WTC11 (cell line): ENCODE data around the gene SYT1. TPM values are rescaled to one million over a fixed set of nuclear protein-coding genes. Genes with fewer than 3 reads are reported as not detected.
A peak's percentile ranks its signal among the peaks of the same experiment; 100 is the strongest.

Experiments used
- ATAC-seq: fragments of 200-7000 bp; cut with Tn5 transposase; 2 replicates; pipeline ENCODE4 v1.10.0; 2021; ENCODE audit warnings: mild to moderate bottlenecking, moderate library complexity
- CTCF ChIA-PET: fragments of 300-600 bp; sonication (Branson Sonifier 250); formaldehyde crosslinking; loops from one replicate; lab custom pipeline; 2021; ENCODE audit warnings: antibody characterized with exemption; lab: Charles Lee
- POLR2A ChIA-PET: fragments of 350-600 bp; sonication (Branson Sonifier 250); formaldehyde crosslinking; loops from one replicate; lab custom pipeline; 2021; ENCODE audit warnings: antibody characterized with exemption; lab: Charles Lee
- DNase-seq: peaks from one replicate; pipeline ENCODE4 v3.0.0; 2021; ENCODE audit warnings: low spot score
- H3K27ac Mint-ChIP-seq: 2 replicates; pipeline ENCODE4 v1.8.0; 2021; ENCODE audit warnings: mixed read lengths
- H3K27me3 Mint-ChIP-seq: 2 replicates; pipeline ENCODE4 v1.8.0; 2021; ENCODE audit warnings: low read depth, mild to moderate bottlenecking, moderate library complexity, mixed read lengths
- H3K36me3 Mint-ChIP-seq: 2 replicates; pipeline ENCODE4 v1.8.0; 2021; ENCODE audit warnings: mixed read lengths
- H3K4me1 Mint-ChIP-seq: 2 replicates; pipeline ENCODE4 v1.8.0; 2022; ENCODE audit warnings: mixed read lengths
- H3K4me3 Mint-ChIP-seq: 2 replicates; pipeline ENCODE4 v1.8.0; 2021; ENCODE audit warnings: mild to moderate bottlenecking, moderate library complexity, mixed read lengths
- H3K9me3 Mint-ChIP-seq: 2 replicates; pipeline ENCODE4 v1.8.0; 2021; ENCODE audit warnings: mixed read lengths
- EMX1 ChIP-seq: fragments of 250-450 bp; sonication (Bioruptor Pico); IDR thresholded peaks from 2 replicates; pipeline ENCODE4 v1.8.0; 2021; ENCODE audit warnings: mild to moderate bottlenecking
- FOXJ3 ChIP-seq: sonication (generic); formaldehyde crosslinking; IDR thresholded peaks from 2 replicates; pipeline ENCODE4 v1.9.0; 2021; ENCODE audit warnings: missing genetic modification reagents, mild to moderate bottlenecking, borderline replicate concordance
- GABPB1 ChIP-seq: sonication (generic); formaldehyde crosslinking; IDR thresholded peaks from 2 replicates; pipeline ENCODE4 v1.8.1; 2023; ENCODE audit warnings: mild to moderate bottlenecking, missing genetic modification reagents
- GRHL2 ChIP-seq: fragments of 250-450 bp; sonication (Bioruptor Pico); IDR thresholded peaks from 2 replicates; pipeline ENCODE4 v1.8.0; 2022; ENCODE audit warnings: mild to moderate bottlenecking, moderate library complexity; ENCODE audit not compliant: insufficient replicate concordance, severe bottlenecking
- JUN ChIP-seq: sonication (generic); formaldehyde crosslinking; IDR thresholded peaks from 2 replicates; pipeline ENCODE4 v1.8.0; 2023; ENCODE audit warnings: mild to moderate bottlenecking, missing genetic modification reagents
- NFE2L1 ChIP-seq: sonication (generic); formaldehyde crosslinking; IDR thresholded peaks from 2 replicates; pipeline ENCODE4 v1.8.1; 2023; ENCODE audit warnings: missing genetic modification reagents
- NR2C2 ChIP-seq: sonication (generic); formaldehyde crosslinking; IDR thresholded peaks from 2 replicates; pipeline ENCODE4 v1.8.0; 2022; ENCODE audit warnings: mild to moderate bottlenecking, missing genetic modification reagents
- NR3C1 ChIP-seq: sonication (generic); formaldehyde crosslinking; conservative IDR thresholded peaks from 2 replicates; pipeline ENCODE4 v1.8.1; 2023; ENCODE audit warnings: low read depth, mild to moderate bottlenecking, missing genetic modification reagents
- SMAD3 ChIP-seq: sonication (generic); formaldehyde crosslinking; IDR thresholded peaks from 2 replicates; pipeline ENCODE4 v1.8.0; 2022; ENCODE audit warnings: missing genetic modification reagents, mild to moderate bottlenecking, borderline replicate concordance
- ZBTB21 ChIP-seq: sonication (generic); formaldehyde crosslinking; IDR thresholded peaks from 2 replicates; pipeline ENCODE4 v1.8.1; 2023; ENCODE audit warnings: mild to moderate bottlenecking, missing genetic modification reagents, borderline replicate concordance
- total RNA-seq: library from RNA; stranded (reverse); gene quantifications from 3 replicates; pipeline ENCODE4 v1.2.3, GENCODE V29; 2021
- TF ChIP-seq, protein P1 (sequence below): fragments of 250-450 bp; sonication (Bioruptor Pico); IDR thresholded peaks from 2 replicates; pipeline ENCODE4 v1.9.0; 2021; ENCODE audit warnings: mild to moderate bottlenecking
- TF ChIP-seq, protein P2 (sequence below): fragments of 200-600 bp; IDR thresholded peaks from 2 replicates; pipeline ENCODE4 v1.8.0; 2022; ENCODE audit warnings: antibody characterized with exemption
- TF ChIP-seq, protein P3 (sequence below): sonication (generic); formaldehyde crosslinking; IDR thresholded peaks from 2 replicates; pipeline ENCODE4 v1.8.1; 2023; ENCODE audit warnings: mild to moderate bottlenecking, missing genetic modification reagents
- TF ChIP-seq, protein P4 (sequence below): fragments of 250-450 bp; sonication (Bioruptor Pico); IDR thresholded peaks from 2 replicates; pipeline ENCODE4 v1.8.0; 2021; ENCODE audit warnings: mild to moderate bottlenecking
- TF ChIP-seq, protein P5 (sequence below): sonication (generic); formaldehyde crosslinking; conservative IDR thresholded peaks from 2 replicates; pipeline ENCODE4 v1.8.1; 2022; ENCODE audit warnings: mild to moderate bottlenecking, missing genetic modification reagents
- TF ChIP-seq, protein P6 (sequence below): sonication (generic); formaldehyde crosslinking; IDR thresholded peaks from 2 replicates; pipeline ENCODE4 v1.8.1; 2022; ENCODE audit warnings: missing genetic modification reagents, borderline replicate concordance
- TF ChIP-seq, protein P7 (sequence below): fragments of 250-450 bp; sonication (Bioruptor Pico); IDR thresholded peaks from 2 replicates; pipeline ENCODE4 v1.9.0; 2021; ENCODE audit warnings: moderate library complexity, mild to moderate bottlenecking, inconsistent platforms, borderline replicate concordance

Gene SYT1
- total RNA-seq, 1 experiment from 2014 or later, result 45.2 TPM

DNA sequence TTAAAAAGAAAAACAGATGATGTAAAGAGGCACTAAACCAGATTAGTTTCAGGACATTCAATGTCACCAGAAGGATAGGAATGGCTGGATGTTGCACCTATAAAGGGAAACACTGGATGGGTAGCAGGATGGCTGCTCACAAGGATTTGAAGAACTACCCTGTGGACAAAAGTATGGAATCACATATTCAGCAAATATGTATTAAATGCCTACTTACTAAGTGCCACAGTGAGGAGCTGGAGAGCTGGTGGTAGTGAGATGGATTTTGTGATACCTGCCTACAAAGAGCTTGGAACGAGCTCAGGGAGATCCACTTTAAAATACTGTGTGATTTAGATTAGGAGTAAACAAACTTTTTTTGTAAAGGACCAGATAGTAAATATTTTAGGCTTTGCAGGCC is 510.0 kb downstream of the SYT1 start (continued):
- TF ChIP-seq ZBTB21 (CRISPR knock-in tag) (no peak), NFE2L1 (CRISPR knock-in tag) (no peak), SMAD3 (CRISPR knock-in tag) (no peak), GABPB1 (CRISPR knock-in tag) (no peak), NR2C2 (no peak), JUN (CRISPR knock-in tag) (no peak)
- TF ChIP-seq, protein P1, sequence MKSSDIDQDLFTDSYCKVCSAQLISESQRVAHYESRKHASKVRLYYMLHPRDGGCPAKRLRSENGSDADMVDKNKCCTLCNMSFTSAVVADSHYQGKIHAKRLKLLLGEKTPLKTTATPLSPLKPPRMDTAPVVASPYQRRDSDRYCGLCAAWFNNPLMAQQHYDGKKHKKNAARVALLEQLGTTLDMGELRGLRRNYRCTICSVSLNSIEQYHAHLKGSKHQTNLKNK (CRISPR knock-in tag), result no peak
- TF ChIP-seq, protein P2, sequence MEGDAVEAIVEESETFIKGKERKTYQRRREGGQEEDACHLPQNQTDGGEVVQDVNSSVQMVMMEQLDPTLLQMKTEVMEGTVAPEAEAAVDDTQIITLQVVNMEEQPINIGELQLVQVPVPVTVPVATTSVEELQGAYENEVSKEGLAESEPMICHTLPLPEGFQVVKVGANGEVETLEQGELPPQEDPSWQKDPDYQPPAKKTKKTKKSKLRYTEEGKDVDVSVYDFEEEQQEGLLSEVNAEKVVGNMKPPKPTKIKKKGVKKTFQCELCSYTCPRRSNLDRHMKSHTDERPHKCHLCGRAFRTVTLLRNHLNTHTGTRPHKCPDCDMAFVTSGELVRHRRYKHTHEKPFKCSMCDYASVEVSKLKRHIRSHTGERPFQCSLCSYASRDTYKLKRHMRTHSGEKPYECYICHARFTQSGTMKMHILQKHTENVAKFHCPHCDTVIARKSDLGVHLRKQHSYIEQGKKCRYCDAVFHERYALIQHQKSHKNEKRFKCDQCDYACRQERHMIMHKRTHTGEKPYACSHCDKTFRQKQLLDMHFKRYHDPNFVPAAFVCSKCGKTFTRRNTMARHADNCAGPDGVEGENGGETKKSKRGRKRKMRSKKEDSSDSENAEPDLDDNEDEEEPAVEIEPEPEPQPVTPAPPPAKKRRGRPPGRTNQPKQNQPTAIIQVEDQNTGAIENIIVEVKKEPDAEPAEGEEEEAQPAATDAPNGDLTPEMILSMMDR, result no peak
- TF ChIP-seq, protein P3, sequence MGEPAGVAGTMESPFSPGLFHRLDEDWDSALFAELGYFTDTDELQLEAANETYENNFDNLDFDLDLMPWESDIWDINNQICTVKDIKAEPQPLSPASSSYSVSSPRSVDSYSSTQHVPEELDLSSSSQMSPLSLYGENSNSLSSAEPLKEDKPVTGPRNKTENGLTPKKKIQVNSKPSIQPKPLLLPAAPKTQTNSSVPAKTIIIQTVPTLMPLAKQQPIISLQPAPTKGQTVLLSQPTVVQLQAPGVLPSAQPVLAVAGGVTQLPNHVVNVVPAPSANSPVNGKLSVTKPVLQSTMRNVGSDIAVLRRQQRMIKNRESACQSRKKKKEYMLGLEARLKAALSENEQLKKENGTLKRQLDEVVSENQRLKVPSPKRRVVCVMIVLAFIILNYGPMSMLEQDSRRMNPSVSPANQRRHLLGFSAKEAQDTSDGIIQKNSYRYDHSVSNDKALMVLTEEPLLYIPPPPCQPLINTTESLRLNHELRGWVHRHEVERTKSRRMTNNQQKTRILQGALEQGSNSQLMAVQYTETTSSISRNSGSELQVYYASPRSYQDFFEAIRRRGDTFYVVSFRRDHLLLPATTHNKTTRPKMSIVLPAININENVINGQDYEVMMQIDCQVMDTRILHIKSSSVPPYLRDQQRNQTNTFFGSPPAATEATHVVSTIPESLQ (CRISPR knock-in tag), result no peak
- TF ChIP-seq, protein P4, sequence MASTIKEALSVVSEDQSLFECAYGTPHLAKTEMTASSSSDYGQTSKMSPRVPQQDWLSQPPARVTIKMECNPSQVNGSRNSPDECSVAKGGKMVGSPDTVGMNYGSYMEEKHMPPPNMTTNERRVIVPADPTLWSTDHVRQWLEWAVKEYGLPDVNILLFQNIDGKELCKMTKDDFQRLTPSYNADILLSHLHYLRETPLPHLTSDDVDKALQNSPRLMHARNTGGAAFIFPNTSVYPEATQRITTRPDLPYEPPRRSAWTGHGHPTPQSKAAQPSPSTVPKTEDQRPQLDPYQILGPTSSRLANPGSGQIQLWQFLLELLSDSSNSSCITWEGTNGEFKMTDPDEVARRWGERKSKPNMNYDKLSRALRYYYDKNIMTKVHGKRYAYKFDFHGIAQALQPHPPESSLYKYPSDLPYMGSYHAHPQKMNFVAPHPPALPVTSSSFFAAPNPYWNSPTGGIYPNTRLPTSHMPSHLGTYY (CRISPR knock-in tag), result no peak
- TF ChIP-seq, protein P5, sequence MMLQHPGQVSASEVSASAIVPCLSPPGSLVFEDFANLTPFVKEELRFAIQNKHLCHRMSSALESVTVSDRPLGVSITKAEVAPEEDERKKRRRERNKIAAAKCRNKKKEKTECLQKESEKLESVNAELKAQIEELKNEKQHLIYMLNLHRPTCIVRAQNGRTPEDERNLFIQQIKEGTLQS, result no peak
- TF ChIP-seq, protein P6, sequence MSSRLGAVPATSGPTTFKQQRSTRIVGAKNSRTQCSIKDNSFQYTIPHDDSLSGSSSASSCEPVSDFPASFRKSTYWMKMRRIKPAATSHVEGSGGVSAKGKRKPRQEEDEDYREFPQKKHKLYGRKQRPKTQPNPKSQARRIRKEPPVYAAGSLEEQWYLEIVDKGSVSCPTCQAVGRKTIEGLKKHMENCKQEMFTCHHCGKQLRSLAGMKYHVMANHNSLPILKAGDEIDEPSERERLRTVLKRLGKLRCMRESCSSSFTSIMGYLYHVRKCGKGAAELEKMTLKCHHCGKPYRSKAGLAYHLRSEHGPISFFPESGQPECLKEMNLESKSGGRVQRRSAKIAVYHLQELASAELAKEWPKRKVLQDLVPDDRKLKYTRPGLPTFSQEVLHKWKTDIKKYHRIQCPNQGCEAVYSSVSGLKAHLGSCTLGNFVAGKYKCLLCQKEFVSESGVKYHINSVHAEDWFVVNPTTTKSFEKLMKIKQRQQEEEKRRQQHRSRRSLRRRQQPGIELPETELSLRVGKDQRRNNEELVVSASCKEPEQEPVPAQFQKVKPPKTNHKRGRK, result no peak
- TF ChIP-seq, protein P7, sequence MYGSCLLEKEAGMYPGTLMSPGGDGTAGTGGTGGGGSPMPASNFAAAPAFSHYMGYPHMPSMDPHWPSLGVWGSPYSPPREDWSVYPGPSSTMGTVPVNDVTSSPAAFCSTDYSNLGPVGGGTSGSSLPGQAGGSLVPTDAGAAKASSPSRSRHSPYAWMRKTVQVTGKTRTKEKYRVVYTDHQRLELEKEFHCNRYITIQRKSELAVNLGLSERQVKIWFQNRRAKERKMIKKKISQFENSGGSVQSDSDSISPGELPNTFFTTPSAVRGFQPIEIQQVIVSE, result no peak
- TF ChIP-seq, all 79 proteins: peak for 0

DNA sequence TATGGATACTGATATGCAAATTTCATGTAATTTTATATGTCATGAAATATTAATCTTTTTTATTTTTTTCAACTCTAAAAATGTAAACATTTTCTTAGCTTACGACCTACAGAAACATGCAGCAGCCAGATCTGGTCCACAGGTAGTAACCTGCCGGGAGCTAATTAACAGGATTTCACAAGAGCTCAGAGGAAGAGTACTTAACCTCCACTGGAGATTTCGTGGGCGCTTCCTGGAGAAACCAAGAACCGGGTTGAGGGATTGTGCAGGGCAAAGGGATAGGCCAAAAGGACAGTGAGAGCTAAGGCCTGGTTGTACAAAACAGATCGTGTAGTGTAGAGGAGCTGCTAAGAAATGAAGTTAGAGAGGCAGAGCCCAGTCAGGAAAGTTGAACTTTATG is 510.5 kb downstream of the SYT1 start:
- CTCF ChIA-PET, result interaction anchor here (0.6 to 1.6 kb wide), 6 partner anchors 13 to 883 kb away, joined by 3 to 6 read pairs (median 4); no protein-coding TSS in a partner anchor
- ATAC-seq, result 0 out of 2 replicates have a peak, but pooled peaks have one; percentile 29
- H3K27ac Mint-ChIP-seq, result no peak overlapping the region; the same call in 1 of the 2 replicates
- POLR2A ChIA-PET, result no interaction called here
- no peak overlapping the region for H3K4me3 Mint-ChIP-seq
- no peaks in the 10 kb centered on the region for H3K9me3 Mint-ChIP-seq
- H3K36me3 Mint-ChIP-seq, result no peaks in the 10 kb centered on the region
- no peaks in the 10 kb centered on the region for H3K27me3 Mint-ChIP-seq
- H3K4me1 Mint-ChIP-seq, result peaks cover 58% of the 10 kb centered on the region
- TF ChIP-seq NR3C1 (no peak), GRHL2 (CRISPR knock-in tag) (no peak), EMX1 (CRISPR knock-in tag) (no peak), FOXJ3 (no peak)
- no peak for DNase-seq
